Panc1 (cell line): Measurements from ENCODE around the gene ACADL.

Source experiments
- POLR2AphosphoS5 ChIP-seq: IDR thresholded peaks from 2 replicates; pipeline ENCODE4 v1.6.1; 2012; ENCODE audit warnings: mild to moderate bottlenecking, low read depth, low read length, moderate library complexity
- TCF7L2 ChIP-seq: IDR thresholded peaks from 2 replicates; pipeline ENCODE4 v1.6.1; 2011; ENCODE audit warnings: mild to moderate bottlenecking, low read depth, low read length, inconsistent platforms
- TF ChIP-seq, protein P1 (sequence below): fragments of 450-650 bp; IDR thresholded peaks from 2 replicates; pipeline ENCODE4 v1.5.1; 2017; ENCODE audit warnings: mild to moderate bottlenecking

DNA sequence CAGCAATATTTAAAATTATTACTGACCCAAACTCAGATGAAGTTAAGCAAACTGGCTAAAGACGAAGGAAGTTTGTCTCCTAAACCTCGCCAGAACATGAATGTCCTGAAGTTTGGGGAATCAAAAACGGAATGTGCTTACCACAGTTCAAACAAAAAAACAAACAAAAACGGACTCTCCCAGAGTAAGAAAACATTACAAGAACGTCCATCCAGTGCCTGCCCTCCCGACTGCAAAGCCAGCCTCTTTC lies 55.1 kb downstream of the ACADL start:
- TF ChIP-seq, protein P1, sequence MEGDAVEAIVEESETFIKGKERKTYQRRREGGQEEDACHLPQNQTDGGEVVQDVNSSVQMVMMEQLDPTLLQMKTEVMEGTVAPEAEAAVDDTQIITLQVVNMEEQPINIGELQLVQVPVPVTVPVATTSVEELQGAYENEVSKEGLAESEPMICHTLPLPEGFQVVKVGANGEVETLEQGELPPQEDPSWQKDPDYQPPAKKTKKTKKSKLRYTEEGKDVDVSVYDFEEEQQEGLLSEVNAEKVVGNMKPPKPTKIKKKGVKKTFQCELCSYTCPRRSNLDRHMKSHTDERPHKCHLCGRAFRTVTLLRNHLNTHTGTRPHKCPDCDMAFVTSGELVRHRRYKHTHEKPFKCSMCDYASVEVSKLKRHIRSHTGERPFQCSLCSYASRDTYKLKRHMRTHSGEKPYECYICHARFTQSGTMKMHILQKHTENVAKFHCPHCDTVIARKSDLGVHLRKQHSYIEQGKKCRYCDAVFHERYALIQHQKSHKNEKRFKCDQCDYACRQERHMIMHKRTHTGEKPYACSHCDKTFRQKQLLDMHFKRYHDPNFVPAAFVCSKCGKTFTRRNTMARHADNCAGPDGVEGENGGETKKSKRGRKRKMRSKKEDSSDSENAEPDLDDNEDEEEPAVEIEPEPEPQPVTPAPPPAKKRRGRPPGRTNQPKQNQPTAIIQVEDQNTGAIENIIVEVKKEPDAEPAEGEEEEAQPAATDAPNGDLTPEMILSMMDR, result no peak
- no peak for TF ChIP-seq POLR2AphosphoS5
- TF ChIP-seq TCF7L2, result no peak
